K562 (cell line): ENCODE results near the gene TBX19. TPM values are rescaled to one million over a fixed set of nuclear protein-coding genes. Genes with fewer than 3 reads are reported as not detected.
A peak's percentile ranks its signal among the peaks of the same experiment; 100 is the strongest.

Experiments used
- E2F4 ChIP-seq: sonication (generic); formaldehyde crosslinking; IDR thresholded peaks from 2 replicates; pipeline ENCODE4 v1.8.0; 2022; ENCODE audit warnings: mild to moderate bottlenecking, low read depth, missing genetic modification reagents
- EP400 ChIP-seq: fragments of 450-650 bp; IDR thresholded peaks from 2 replicates; pipeline ENCODE4 v1.6.1; 2017; ENCODE audit warnings: antibody characterized with exemption, mild to moderate bottlenecking, moderate library complexity
- FOXA3 ChIP-seq, 2 experiments: fragments of 450-650 bp in 1 of 2; sonication (generic) in 1 of 2; formaldehyde crosslinking; IDR thresholded peaks in 1 of 2; conservative IDR thresholded peaks in 1 of 2; 2 replicates each; pipeline versions ENCODE4 v1.4.0 to v1.8.0; 2020 to 2022; ENCODE audit warnings: mild to moderate bottlenecking in 2 of 2, missing genetic modification reagents in 1 of 2
- GATA2 ChIP-seq: sonication (generic); formaldehyde crosslinking; IDR thresholded peaks from 2 replicates; pipeline ENCODE4 v1.4.0; 2020; ENCODE audit warnings: mild to moderate bottlenecking, missing genetic modification reagents
- GATAD2B ChIP-seq: fragments of 450-650 bp; IDR thresholded peaks from 2 replicates; pipeline ENCODE4 v1.6.1; 2017; ENCODE audit warnings: mild to moderate bottlenecking, borderline replicate concordance
- HDAC2 ChIP-seq: fragments of 450-650 bp; IDR thresholded peaks from 2 replicates; pipeline ENCODE4 v1.6.1; 2016; ENCODE audit warnings: mild to moderate bottlenecking
- KLF6 ChIP-seq: fragments of 250-450 bp; sonication (Bioruptor Pico); IDR thresholded peaks from 2 replicates; pipeline ENCODE4 v1.4.0; 2020; ENCODE audit warnings: mild to moderate bottlenecking, moderate library complexity, borderline replicate concordance
- MBD1 ChIP-seq: fragments of 250-450 bp; sonication (Bioruptor Pico); IDR thresholded peaks from 2 replicates; pipeline ENCODE4 v1.8.0; 2022; ENCODE audit warnings: inconsistent platforms
- MEF2A ChIP-seq: IDR thresholded peaks from 2 replicates; pipeline ENCODE4 v1.6.1; 2011; ENCODE audit warnings: low read depth, mild to moderate bottlenecking, low read length, moderate library complexity; ENCODE audit not compliant: control insufficient read depth
- PHF21A ChIP-seq: fragments of 450-650 bp; IDR thresholded peaks from 2 replicates; pipeline ENCODE4 v1.6.1; 2017; ENCODE audit warnings: low read depth, borderline replicate concordance
- PML ChIP-seq: IDR thresholded peaks from 2 replicates; pipeline ENCODE4 v1.6.1; 2012; ENCODE audit warnings: low read length, inconsistent platforms
- PRDM10 ChIP-seq: fragments of 450-650 bp; IDR thresholded peaks from 2 replicates; pipeline ENCODE4 v1.6.1; 2018; ENCODE audit not compliant: partially characterized antibody
- SAP30 ChIP-seq: fragments of 200-600 bp; sonication (generic); IDR thresholded peaks from 2 replicates; pipeline ENCODE4 v1.6.1; 2012; ENCODE audit warnings: borderline replicate concordance, low read depth, mild to moderate bottlenecking, moderate library complexity, low read length, control low read depth, inconsistent platforms; ENCODE audit not compliant: insufficient read depth, poor library complexity, severe bottlenecking
- SIX5 ChIP-seq, 2 experiments: IDR thresholded peaks; 2 replicates each; pipeline ENCODE4 v1.6.1; 2011; ENCODE audit warnings: low read length in 2 of 2, borderline replicate concordance in 1 of 2, low read depth in 1 of 2, mild to moderate bottlenecking in 1 of 2, moderate library complexity in 1 of 2; ENCODE audit not compliant: insufficient read depth in 1 of 2
- SMAD4 ChIP-seq: fragments of 250-450 bp; sonication (Bioruptor Pico); conservative IDR thresholded peaks from 2 replicates; pipeline ENCODE4 v1.8.0; 2021; ENCODE audit warnings: inconsistent platforms, mild to moderate bottlenecking, moderate library complexity
- SRSF7 ChIP-seq: fragments of 200-400 bp; formaldehyde crosslinking; optimal IDR thresholded peaks from 2 replicates; pipeline ENCODE3; 2017; ENCODE audit warnings: mild to moderate bottlenecking, low read depth, low read length
- TAF9B ChIP-seq: fragments of 450-650 bp; IDR thresholded peaks from 2 replicates; pipeline ENCODE4 v1.6.1; 2018; ENCODE audit warnings: mild to moderate bottlenecking; ENCODE audit not compliant: partially characterized antibody
- WHSC1 ChIP-seq: IDR thresholded peaks from one replicate; pipeline ENCODE4 v1.6.1; 2012; ENCODE audit warnings: low read length, control low read depth, inconsistent platforms
- ZNF212 ChIP-seq: fragments of 450-650 bp; formaldehyde crosslinking; IDR thresholded peaks from 2 replicates; pipeline ENCODE4 v1.4.0; 2020; ENCODE audit warnings: mild to moderate bottlenecking
- ZNF282 ChIP-seq: sonication (generic); formaldehyde crosslinking; IDR thresholded peaks from 2 replicates; pipeline ENCODE4 v1.8.1; 2023; ENCODE audit warnings: missing genetic modification reagents
- ZNF511 ChIP-seq: sonication (generic); formaldehyde crosslinking; IDR thresholded peaks from 2 replicates; pipeline ENCODE4 v1.8.0; 2022; ENCODE audit warnings: mild to moderate bottlenecking, missing genetic modification reagents
- polyA plus RNA-seq, 8 experiments: library from polyadenylated mRNA; depleted of rRNA in 4 of 8; stranded (reverse) in 5 of 8; unstranded in 3 of 8; fragments of >200 nt; fragmentation: Nextera tagmentation in 2 of 8; fragmentation: Illumina TruSeq in 1 of 8; extraction: Ambion mirVana in 2 of 8; extraction: Trizol in 1 of 8; gene quantifications; 2 replicates each; pipeline versions ENCODE4 v1.2.1 to v1.2.3, GENCODE V29; 2011 to 2014; ENCODE audit warnings: inconsistent platforms in 1 of 8, missing spikeins in 1 of 8
- total RNA-seq, 7 experiments: library from RNA; depleted of rRNA in 6 of 7; stranded (reverse); fragments of >200 nt in 6 of 7; fragmentation: Illumina TruSeq in 2 of 7; extraction: Trizol in 2 of 7; gene quantifications; 2 replicates each; pipeline versions ENCODE4 v1.2.1 to v1.2.3, GENCODE V29; 2011 to 2021; ENCODE audit warnings: low replicate concordance in 1 of 7

The TBX19 gene
- total and polyA plus RNA-seq, 9 of the 15 experiments (the other 6 are each of a cell fraction or from before 2014, with no cell fraction given): 0.32 to 3.1 (median 0.95) TPM

- TF ChIP-seq MEF2A (0 out of 2 replicates have a peak, but pooled peaks have one; percentile 28), PRDM10 (no peak), WHSC1 (no peak), EP400 (peak; percentile 37), ZNF212 (no peak), MBD1 (CRISPR knock-in tag) (no peak), FOXA3 (CRISPR knock-in tag; conservative IDR thresholded peaks at IDR 0.05 in 1 of 2, IDR thresholded peaks at IDR 0.05 in 1 of 2) (no peak), ZNF511 (CRISPR knock-in tag) (no peak), KLF6 (CRISPR knock-in tag) (no peak), SMAD4 (peak; percentile 58; the same call in 1 of the 2 replicates), SRSF7 (no peak), PHF21A (no peak), GATAD2B (peak; percentile 23; the same call in 1 of the 2 replicates), SIX5 (IDR thresholded peaks at IDR 0.05; ENCODE audit: borderline replicate concordance in 1 of 2, insufficient read depth in 1 of 2, low read depth in 1 of 2, low read length in 2 of 2) (no peak), PML (peak; percentile 95), HDAC2 (peak; percentile 62), GATA2 (CRISPR knock-in tag) (peak; percentile 65), ZNF282 (no peak), TAF9B (no peak), E2F4 (no peak), SAP30 (no peak)
Observed at GRCh38 chr1:168288311-168289052, 7.8 kb downstream of the TBX19 start (continued).
